ENCODE data around the gene BATF. TPM values are rescaled to one million over a fixed set of nuclear protein-coding genes. Genes with fewer than 3 reads are reported as not detected.

The BATF gene
- total and polyA plus RNA-seq, 2 experiments from 2014 or later = not detected

DNA sequence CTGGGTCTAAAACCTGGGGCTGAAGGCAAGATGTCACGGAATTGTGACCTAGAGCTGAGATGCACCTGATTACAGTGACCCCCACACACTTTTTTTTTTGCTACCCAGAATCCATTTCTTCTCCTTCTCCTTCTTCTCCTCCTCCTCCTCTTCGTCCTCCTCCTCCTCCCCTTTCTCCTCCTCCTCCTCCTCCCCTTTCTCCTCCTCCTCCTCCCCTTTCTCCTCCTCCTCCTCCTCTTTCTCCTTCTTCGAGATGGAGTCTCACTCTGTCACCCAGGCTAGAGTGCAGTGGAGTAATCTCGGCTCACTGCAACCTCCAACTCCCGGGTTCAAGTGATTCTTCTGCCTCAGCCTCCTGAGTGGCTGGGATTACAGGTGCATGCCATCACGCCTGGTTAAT, 36.8 kb downstream of the BATF start:
- Histone ChIP-seq H3K9me2 (ENCODE audit: insufficient read depth) (no peaks in the 10 kb centered on the region), H3K27me3 (ENCODE audit: insufficient read depth) (no peaks in the 10 kb centered on the region), H3K27ac (ENCODE audit: low read depth) (no peak overlapping the region), H3K36me3 (ENCODE audit: insufficient read depth) (no peaks in the 10 kb centered on the region), H4K20me1 (replicated peaks; ENCODE audit: insufficient read depth) (no peaks in the 10 kb centered on the region), H2AFZ (no peak overlapping the region), H3K4me3 (no peak overlapping the region), H3F3A (replicated peaks; ENCODE audit: low read depth) (no peaks in the 10 kb centered on the region), H3K4me1 (ENCODE audit: insufficient read depth) (peaks cover 6% of the 10 kb centered on the region; the same call in 1 of the 2 replicates), H3K4me2 (no peak overlapping the region), H3K79me2 (replicated peaks; ENCODE audit: insufficient read depth) (no peaks in the 10 kb centered on the region)
- H3K36me3 Mint-ChIP-seq (ENCODE audit: low read depth) = no peaks in the 10 kb centered on the region
- H3K4me1 Mint-ChIP-seq = peaks cover 18% of the 10 kb centered on the region
- no peak for ATAC-seq
- peaks cover 14% of the 10 kb centered on the region for H3K9me3 Mint-ChIP-seq
- TF ChIP-seq, protein P1, sequence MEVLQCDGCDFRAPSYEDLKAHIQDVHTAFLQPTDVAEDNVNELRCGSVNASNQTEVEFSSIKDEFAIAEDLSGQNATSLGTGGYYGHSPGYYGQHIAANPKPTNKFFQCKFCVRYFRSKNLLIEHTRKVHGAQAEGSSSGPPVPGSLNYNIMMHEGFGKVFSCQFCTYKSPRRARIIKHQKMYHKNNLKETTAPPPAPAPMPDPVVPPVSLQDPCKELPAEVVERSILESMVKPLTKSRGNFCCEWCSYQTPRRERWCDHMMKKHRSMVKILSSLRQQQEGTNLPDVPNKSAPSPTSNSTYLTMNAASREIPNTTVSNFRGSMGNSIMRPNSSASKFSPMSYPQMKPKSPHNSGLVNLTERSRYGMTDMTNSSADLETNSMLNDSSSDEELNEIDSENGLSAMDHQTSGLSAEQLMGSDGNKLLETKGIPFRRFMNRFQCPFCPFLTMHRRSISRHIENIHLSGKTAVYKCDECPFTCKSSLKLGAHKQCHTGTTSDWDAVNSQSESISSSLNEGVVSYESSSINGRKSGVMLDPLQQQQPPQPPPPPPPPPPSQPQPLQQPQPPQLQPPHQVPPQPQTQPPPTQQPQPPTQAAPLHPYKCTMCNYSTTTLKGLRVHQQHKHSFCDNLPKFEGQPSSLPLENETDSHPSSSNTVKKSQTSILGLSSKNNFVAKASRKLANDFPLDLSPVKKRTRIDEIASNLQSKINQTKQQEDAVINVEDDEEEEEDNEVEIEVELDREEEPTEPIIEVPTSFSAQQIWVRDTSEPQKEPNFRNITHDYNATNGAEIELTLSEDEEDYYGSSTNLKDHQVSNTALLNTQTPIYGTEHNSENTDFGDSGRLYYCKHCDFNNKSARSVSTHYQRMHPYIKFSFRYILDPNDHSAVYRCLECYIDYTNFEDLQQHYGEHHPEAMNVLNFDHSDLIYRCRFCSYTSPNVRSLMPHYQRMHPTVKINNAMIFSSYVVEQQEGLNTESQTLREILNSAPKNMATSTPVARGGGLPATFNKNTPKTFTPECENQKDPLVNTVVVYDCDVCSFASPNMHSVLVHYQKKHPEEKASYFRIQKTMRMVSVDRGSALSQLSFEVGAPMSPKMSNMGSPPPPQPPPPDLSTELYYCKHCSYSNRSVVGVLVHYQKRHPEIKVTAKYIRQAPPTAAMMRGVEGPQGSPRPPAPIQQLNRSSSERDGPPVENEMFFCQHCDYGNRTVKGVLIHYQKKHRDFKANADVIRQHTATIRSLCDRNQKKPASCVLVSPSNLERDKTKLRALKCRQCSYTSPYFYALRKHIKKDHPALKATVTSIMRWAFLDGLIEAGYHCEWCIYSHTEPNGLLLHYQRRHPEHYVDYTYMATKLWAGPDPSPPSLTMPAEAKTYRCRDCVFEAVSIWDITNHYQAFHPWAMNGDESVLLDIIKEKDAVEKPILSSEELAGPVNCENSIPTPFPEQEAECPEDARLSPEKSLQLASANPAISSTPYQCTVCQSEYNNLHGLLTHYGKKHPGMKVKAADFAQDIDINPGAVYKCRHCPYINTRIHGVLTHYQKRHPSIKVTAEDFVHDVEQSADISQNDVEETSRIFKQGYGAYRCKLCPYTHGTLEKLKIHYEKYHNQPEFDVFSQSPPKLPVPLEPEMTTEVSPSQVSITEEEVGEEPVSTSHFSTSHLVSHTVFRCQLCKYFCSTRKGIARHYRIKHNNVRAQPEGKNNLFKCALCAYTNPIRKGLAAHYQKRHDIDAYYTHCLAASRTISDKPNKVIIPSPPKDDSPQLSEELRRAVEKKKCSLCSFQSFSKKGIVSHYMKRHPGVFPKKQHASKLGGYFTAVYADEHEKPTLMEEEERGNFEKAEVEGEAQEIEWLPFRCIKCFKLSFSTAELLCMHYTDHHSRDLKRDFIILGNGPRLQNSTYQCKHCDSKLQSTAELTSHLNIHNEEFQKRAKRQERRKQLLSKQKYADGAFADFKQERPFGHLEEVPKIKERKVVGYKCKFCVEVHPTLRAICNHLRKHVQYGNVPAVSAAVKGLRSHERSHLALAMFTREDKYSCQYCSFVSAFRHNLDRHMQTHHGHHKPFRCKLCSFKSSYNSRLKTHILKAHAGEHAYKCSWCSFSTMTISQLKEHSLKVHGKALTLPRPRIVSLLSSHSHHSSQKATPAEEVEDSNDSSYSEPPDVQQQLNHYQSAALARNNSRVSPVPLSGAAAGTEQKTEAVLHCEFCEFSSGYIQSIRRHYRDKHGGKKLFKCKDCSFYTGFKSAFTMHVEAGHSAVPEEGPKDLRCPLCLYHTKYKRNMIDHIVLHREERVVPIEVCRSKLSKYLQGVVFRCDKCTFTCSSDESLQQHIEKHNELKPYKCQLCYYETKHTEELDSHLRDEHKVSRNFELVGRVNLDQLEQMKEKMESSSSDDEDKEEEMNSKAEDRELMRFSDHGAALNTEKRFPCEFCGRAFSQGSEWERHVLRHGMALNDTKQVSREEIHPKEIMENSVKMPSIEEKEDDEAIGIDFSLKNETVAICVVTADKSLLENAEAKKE (CRISPR knock-in tag; IDR thresholded peaks at IDR 0.05) = no peak
- TF ChIP-seq, protein P2, sequence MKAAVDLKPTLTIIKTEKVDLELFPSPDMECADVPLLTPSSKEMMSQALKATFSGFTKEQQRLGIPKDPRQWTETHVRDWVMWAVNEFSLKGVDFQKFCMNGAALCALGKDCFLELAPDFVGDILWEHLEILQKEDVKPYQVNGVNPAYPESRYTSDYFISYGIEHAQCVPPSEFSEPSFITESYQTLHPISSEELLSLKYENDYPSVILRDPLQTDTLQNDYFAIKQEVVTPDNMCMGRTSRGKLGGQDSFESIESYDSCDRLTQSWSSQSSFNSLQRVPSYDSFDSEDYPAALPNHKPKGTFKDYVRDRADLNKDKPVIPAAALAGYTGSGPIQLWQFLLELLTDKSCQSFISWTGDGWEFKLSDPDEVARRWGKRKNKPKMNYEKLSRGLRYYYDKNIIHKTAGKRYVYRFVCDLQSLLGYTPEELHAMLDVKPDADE (IDR thresholded peaks at IDR 0.05) = no peak
- TF ChIP-seq STAT1 (IDR thresholded peaks at IDR 0.05; ENCODE audit: unreplicated experiment) (no peak), REST (IDR thresholded peaks at IDR 0.05; ENCODE audit: unreplicated experiment) (no peak), ZNF331 (CRISPR knock-in tag; IDR thresholded peaks at IDR 0.05; ENCODE audit: low read depth) (no peak), EZH2phosphoT487 (IDR thresholded peaks at IDR 0.05; ENCODE audit: unreplicated experiment) (no peak), NANOG (IDR thresholded peaks at IDR 0.05; ENCODE audit: borderline replicate concordance) (no peak), CTCF (conservative IDR thresholded peaks at IDR 0.05; ENCODE audit: low read depth in 2 of 2) (no peak), ZNF114 (CRISPR knock-in tag; IDR thresholded peaks at IDR 0.05) (no peak), CREB1 (CRISPR knock-in tag; IDR thresholded peaks at IDR 0.05; ENCODE audit: low read depth) (no peak), EZH2 (IDR thresholded peaks at IDR 0.05; ENCODE audit: low read depth, unreplicated experiment) (no peak), JUNB (IDR thresholded peaks at IDR 0.05; ENCODE audit: unreplicated experiment) (no peak), POLR2AphosphoS5 (IDR thresholded peaks at IDR 0.05; ENCODE audit: low read depth) (no peak)
- peaks cover 6% of the 10 kb centered on the region for H3K27me3 Mint-ChIP-seq (ENCODE audit: insufficient read depth, low read depth, poor library complexity)
- H3K4me3 Mint-ChIP-seq = no peak overlapping the region
- no peak for DNase-seq (ENCODE audit: low spot score)
- no peak overlapping the region for H3K27ac Mint-ChIP-seq

All from GM23338 (cell line).